Breast epithelium (tissue), 4 donors: Measurements from ENCODE around the gene PPP1R1B. TPM values are rescaled to one million over a fixed set of nuclear protein-coding genes. Genes with fewer than 3 reads are reported as not detected.

Source experiments
- DNase-seq, 2 donors: peaks; one replicate each; pipeline ENCODE4 v3.0.0-alpha.2; 2019; ENCODE audit warnings: low spot score in 2 of 2
- H3K27ac ChIP-seq, 2 donors: fragments of 200-600 bp; sonication (generic) in 1 of 2; one replicate each; pipeline ENCODE4 v1.5.1; 2016 to 2019; ENCODE audit warnings: mild to moderate bottlenecking in 1 of 2
- H3K27me3 ChIP-seq, 2 donors: fragments of 200-600 bp; sonication (generic) in 1 of 2; one replicate each; pipeline versions ENCODE4 v1.5.1 to v1.6.0; 2017 to 2019; ENCODE audit warnings: control low read depth in 1 of 2, mild to moderate bottlenecking in 1 of 2
- H3K36me3 ChIP-seq: fragments of 200-600 bp; one replicate; pipeline ENCODE4 v1.5.1; 2019
- H3K4me1 ChIP-seq, 2 donors: fragments of 200-600 bp; sonication (generic); one replicate each; pipeline ENCODE4 v1.5.1; 2016 to 2019; ENCODE audit warnings: control low read depth in 1 of 2
- H3K4me3 ChIP-seq, 3 donors: fragments of 200-600 bp; sonication (generic); 1 replicate in 2 of 3; 2 replicates in 1 of 3; pipeline ENCODE4 v1.5.1; 2016 to 2019; ENCODE audit warnings: mild to moderate bottlenecking in 3 of 3, moderate library complexity in 2 of 3
- H3K9me3 ChIP-seq, 2 donors: fragments of 200-600 bp; sonication (generic) in 1 of 2; one replicate each; pipeline ENCODE4 v1.5.1; 2016 to 2019; ENCODE audit warnings: control low read depth in 1 of 2
- POLR2A ChIP-seq: fragments of 450-650 bp; IDR thresholded peaks from one replicate; pipeline ENCODE4 v1.6.1; 2016; ENCODE audit warnings: antibody characterized with exemption, mild to moderate bottlenecking, moderate library complexity
- POLR2AphosphoS5 ChIP-seq, 3 donors: sonication (generic); formaldehyde crosslinking; IDR thresholded peaks; one replicate each; pipeline ENCODE4 v1.6.1; 2017; ENCODE audit warnings: antibody characterized with exemption in 3 of 3
- intact Hi-C: fragments of 100-400 bp; cut with DNase I; formaldehyde crosslinking; loops from one replicate; pipeline ENCODE4 v1.15.1; 2023; ENCODE audit warnings: low total_unique reads
- total RNA-seq, 3 donors: library from RNA; depleted of rRNA; stranded (reverse); fragments of >200 nt; gene quantifications; one replicate each; pipeline ENCODE4 v1.1.0, GENCODE V29; 2016
- TF ChIP-seq, protein P1 (sequence below), 3 donors: fragments of 450-650 bp; IDR thresholded peaks; one replicate each; pipeline ENCODE4 v1.5.1; 2016 to 2017; ENCODE audit warnings: antibody characterized with exemption in 3 of 3, mild to moderate bottlenecking in 3 of 3, moderate library complexity in 3 of 3

The PPP1R1B gene
- total RNA-seq, 3 donors from 2014 or later: 22.6 to 71.3 (median 67.5) TPM

DNA sequence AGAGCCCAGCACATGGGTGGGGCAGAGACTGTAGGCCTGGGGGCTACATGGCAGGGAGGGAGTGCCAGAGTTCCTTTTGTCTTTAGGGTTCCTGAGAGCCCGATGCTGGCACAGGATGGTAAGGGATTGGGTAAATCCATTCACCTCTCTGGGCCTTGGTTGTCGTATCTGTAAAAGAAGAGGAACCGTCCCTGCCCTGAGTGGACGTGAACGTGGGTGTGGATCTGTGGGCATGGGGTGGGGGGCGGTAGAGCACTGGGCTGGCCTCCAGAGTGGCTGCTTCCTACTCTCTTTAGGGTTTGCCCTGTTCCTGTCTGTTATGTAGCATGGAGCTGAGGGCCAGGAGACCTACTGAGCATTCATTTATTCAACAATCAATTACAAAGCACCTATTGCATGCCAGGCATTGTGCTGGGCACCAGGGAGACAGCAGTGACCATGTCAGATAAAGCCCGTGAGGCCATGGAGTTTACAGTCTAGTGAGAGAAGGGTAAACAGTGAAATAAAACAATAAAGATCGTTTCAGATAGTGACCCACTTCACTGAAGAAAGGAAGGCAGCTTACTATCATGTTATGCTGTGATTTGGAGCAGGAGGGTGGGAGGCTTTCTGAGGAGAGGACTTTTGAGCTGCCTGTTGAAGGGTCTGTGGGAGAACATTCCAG lies 25.3 kb downstream of the PPP1R1B start:
- no peak for DNase-seq
- H3K27ac ChIP-seq: peak overlapping the region; percentile 50 to 58
- H3K4me1 ChIP-seq: no peaks in the 10 kb centered on the region
- intact Hi-C loops: no loop called here
- no peaks in the 10 kb centered on the region for H3K9me3 ChIP-seq
- H3K36me3 ChIP-seq: no peaks in the 10 kb centered on the region
- TF ChIP-seq POLR2AphosphoS5 (IDR thresholded peaks at IDR 0.05) (no peak), POLR2A (no peak)
- TF ChIP-seq, protein P1, sequence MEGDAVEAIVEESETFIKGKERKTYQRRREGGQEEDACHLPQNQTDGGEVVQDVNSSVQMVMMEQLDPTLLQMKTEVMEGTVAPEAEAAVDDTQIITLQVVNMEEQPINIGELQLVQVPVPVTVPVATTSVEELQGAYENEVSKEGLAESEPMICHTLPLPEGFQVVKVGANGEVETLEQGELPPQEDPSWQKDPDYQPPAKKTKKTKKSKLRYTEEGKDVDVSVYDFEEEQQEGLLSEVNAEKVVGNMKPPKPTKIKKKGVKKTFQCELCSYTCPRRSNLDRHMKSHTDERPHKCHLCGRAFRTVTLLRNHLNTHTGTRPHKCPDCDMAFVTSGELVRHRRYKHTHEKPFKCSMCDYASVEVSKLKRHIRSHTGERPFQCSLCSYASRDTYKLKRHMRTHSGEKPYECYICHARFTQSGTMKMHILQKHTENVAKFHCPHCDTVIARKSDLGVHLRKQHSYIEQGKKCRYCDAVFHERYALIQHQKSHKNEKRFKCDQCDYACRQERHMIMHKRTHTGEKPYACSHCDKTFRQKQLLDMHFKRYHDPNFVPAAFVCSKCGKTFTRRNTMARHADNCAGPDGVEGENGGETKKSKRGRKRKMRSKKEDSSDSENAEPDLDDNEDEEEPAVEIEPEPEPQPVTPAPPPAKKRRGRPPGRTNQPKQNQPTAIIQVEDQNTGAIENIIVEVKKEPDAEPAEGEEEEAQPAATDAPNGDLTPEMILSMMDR (IDR thresholded peaks at IDR 0.05): no peak
- H3K4me3 ChIP-seq: no peak overlapping the region
- no peaks in the 10 kb centered on the region for H3K27me3 ChIP-seq

DNA sequence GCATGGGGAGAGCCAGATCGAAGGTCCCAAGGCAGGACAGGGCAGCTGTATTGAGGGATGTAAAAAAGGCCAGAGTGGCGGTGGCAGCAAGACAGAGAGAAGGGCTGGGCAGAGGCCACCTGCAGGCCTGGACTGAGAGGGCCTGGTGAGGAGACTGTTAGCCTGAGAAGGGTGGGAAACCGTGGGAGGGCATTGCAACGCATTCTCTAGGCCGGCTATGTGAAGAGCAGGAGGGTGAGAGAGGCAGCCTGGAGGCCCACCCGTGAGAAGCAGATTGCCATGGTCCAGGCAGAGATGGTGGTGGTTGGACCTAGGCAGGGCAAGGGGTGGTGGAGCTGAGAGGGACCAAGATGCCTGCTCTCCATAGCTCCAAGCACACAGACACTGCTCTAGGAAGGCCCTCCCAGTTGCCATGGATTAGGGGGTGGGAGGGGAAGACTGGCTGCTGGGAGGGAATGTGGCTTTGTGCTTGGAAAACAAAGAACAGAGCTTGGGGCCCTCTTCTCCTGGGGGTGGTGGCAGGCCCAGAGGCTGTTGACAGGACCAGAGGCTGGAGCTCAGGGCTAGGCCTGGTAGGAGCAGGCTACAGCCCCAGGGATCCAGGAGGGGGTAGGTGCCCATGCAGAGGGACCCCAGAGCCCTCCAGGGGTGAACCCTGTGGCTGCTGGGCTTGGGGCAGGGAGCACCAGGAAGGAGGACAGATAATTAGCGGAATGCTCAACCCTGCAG lies 26.0 kb downstream of the PPP1R1B start:
- no peak for TF ChIP-seq POLR2A
- no peak for TF ChIP-seq POLR2AphosphoS5 (IDR thresholded peaks at IDR 0.05)
- TF ChIP-seq, protein P1 (IDR thresholded peaks at IDR 0.05): no peak
- no peaks in the 10 kb centered on the region for H3K36me3 ChIP-seq
- peak overlapping the region; percentile 50 to 58 for H3K27ac ChIP-seq
- H3K4me3 ChIP-seq: no peak overlapping the region
- intact Hi-C loops: no loop called here
- no peaks in the 10 kb centered on the region for H3K4me1 ChIP-seq
- no peaks in the 10 kb centered on the region for H3K27me3 ChIP-seq
- H3K9me3 ChIP-seq: no peaks in the 10 kb centered on the region
- no peak for DNase-seq

DNA sequence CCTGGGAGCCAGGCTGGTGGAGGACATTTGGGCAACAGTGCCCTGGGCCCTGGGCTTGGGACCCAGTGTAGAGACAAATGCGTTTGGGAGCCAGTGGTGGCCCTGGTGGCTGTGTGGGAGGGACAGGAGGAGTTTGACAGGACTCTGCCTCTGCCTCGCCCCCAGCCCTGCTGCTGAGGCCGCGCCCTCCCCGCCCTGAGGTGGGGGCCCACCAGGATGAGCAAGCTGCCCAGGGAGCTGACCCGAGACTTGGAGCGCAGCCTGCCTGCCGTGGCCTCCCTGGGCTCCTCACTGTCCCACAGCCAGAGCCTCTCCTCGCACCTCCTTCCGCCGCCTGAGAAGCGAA lies 26.5 kb downstream of the PPP1R1B start:
- Histone ChIP-seq H3K4me1 (no peaks in the 10 kb centered on the region), H3K9me3 (no peaks in the 10 kb centered on the region), H3K27me3 (no peaks in the 10 kb centered on the region), H3K4me3 (no peak overlapping the region), H3K36me3 (no peaks in the 10 kb centered on the region), H3K27ac (peak overlapping the region; percentile 50 to 58)
- TF ChIP-seq POLR2AphosphoS5 (IDR thresholded peaks at IDR 0.05) (no peak), POLR2A (no peak)
- TF ChIP-seq, protein P1 (IDR thresholded peaks at IDR 0.05): no peak
- no peak for DNase-seq
- intact Hi-C loops: no loop called here

DNA sequence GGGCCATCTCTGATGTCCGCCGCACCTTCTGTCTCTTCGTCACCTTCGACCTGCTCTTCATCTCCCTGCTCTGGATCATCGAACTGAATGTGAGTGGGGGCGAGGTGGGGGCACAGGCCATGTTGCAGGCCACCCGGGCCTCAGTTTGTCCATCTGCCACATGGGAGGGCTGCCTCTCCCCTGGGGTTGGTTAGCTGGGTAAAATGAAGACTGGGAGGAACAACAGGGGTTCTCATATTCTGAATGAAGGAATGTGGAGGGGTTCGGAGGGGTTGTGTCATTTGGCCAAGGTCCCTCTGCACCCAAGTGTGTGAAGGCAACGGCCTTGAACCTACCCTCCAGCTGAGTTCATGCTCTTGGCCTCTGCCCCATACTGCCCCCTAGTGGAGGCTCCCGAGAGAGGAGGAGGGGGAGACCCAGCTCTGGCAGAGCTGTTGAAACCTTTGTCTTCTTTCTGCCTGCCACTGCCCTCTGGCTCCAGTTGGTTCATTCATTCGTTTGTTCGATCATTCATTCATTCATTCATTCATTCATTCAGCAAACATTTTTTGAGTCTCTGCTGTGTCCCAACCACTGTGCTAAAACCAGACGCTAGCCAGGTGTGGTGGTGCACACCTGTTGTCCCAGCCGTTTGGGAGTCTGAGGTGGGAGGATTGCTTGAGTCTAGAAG lies 27.0 kb downstream of the PPP1R1B start:
- H3K36me3 ChIP-seq: no peaks in the 10 kb centered on the region
- no peaks in the 10 kb centered on the region for H3K4me1 ChIP-seq
- no peak for TF ChIP-seq POLR2A
- TF ChIP-seq, protein P1 (IDR thresholded peaks at IDR 0.05): peak; percentile 23 to 48 (median 47)
- H3K27ac ChIP-seq: peak overlapping the region; percentile 50 to 58
- H3K27me3 ChIP-seq: no peaks in the 10 kb centered on the region
- intact Hi-C loops: no loop called here
- no peak for DNase-seq
- H3K4me3 ChIP-seq: no peak overlapping the region
- no peaks in the 10 kb centered on the region for H3K9me3 ChIP-seq

DNA sequence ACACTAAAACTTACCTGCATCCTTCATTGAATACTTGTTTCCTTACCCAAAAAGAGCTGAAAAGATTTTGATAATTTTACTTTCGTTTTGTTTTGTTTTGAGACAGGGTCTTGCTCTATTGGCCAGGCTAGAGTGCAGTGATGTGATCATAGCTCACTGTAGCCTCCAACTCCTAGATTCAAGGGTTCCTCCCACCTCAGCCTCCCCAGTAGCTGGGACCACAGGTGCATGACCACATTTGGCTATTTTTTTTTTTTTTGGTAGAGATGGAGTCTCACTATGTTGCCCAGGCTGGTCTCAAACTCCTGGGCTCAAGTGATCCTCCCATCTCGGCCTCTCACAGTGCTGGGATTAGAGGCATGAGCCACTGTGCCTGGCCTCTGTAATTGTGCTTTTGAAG lies 28.4 kb downstream of the PPP1R1B start:
- H3K9me3 ChIP-seq: no peaks in the 10 kb centered on the region
- DNase-seq: no peak
- TF ChIP-seq POLR2AphosphoS5 (IDR thresholded peaks at IDR 0.05) (no peak), POLR2A (no peak)
- TF ChIP-seq, protein P1 (IDR thresholded peaks at IDR 0.05): no peak
- H3K4me3 ChIP-seq: no peak overlapping the region
- H3K27ac ChIP-seq: no peak overlapping the region
- no peaks in the 10 kb centered on the region for H3K36me3 ChIP-seq
- H3K27me3 ChIP-seq: no peaks in the 10 kb centered on the region
- intact Hi-C loops: no loop called here
- no peaks in the 10 kb centered on the region for H3K4me1 ChIP-seq
